COLO668 (cell line): ENCODE results near the gene TBC1D22A.

ENCODE experiments used
- DNase-seq: peaks from one replicate; lab custom pipeline; 2025; ENCODE audit not compliant: unreplicated experiment; lab: John Stamatoyannopoulos, UW

The TBC1D22A gene

DNA sequence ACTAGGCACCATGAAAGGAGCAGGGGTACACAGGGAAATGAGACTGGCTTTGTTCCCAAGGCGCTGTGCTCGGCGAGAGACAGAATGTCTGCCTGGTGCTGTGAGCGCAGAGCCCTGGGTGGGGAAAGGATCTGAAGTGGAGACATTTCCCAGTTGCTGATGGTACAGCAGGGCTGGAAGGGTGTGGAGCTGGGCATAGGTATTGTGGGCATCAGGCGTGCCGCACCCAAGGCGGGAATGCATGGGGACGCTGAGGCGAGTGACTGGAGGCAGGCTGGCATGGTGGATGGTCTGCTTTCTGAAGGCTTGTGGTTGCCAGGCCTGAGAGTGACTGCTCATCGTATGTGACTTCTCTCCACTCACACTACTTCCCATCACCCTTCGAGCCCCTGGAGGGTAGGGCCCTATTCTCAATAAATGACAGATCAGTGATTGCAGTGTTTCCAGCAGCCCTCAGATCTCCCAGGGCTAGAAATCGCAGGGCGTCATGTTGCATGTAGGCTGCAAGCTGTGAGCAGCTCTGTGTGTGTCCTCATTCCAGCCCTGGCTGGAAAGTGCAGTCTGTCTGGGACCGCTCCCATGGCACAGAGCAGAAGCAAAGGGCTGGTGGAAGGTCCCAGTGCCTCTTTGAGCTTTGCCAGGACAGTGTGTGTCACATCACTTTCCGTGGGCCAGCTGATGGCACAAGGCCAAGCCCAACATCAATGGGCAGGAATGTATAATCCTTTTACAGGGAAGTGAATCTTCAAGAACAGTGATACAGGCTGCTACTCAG is 67.7 kb downstream of the TBC1D22A start:
- DNase-seq: peak; percentile 23

DNA sequence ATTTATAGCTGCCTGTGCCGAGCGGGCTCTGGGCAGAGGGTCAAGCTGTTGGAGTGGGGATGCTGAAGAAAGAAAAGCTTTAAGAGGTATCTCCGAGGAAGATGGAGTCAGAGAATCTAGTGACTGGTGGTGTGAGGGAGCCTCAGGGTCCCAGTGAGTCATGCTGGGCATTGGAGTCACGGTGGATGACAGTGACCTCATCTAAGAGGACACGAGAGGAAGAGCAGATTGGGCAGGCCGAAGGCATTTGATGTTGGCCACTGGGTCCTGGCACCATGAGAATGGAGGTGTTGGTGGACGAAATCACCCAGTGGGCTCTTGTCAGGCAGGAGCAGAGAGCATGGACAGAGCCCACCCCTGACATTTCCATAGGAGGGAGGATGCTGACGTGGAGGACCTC is 68.4 kb downstream of the TBC1D22A start:
- no peak for DNase-seq

DNA sequence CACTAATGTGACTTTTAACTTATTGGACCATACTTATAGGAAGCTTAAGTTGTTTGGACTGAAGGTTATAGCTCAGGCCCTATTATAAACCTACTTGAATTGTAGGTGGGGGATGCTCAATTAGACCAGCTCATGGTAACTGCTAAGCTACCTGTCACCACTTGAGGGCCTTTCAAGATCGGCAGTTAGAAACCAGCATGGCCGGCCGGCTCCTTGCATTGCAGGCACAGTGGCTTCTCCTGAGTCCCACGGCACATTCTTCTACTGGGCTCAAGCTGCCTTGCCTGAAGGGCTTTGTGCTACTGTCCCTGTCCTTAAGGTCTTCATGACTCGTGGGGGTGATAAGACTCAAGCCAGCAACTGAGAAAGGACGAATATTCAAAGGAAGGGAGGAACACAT is 70.8 kb downstream of the TBC1D22A start:
- no peak for DNase-seq

DNA sequence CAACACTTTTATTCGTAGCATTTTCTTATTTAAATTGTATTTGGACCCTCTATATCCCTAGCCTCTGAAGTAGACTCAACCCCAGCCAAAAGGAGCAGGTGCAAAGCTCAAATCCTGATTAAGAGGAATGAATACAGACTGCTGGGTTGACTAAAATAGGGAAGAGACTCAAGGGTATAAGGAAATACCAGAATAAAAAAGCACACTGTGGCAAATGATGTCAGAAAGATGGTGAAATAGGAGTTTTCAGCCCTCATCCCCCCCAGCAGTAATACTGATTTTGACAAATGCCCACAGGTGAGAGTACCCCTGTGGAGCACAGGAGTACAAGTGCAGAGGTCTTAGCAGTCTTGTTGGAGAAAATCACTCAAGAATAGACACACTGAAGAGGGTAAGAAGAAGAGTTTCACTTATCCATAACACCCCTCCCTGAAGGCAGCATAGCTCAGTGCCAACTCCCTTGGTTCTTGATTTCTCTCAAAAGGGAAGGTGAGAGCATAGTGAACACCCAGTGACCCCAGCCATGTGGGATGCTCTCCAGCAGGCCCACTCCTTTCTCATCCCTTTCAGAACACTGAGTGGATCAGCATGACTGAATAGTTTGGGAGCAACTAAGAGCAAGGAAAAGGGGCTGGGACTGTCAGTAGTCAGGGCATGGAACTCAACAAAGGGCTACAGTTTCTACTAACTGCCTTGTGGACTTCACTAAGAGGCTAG is 71.7 kb downstream of the TBC1D22A start:
- DNase-seq: no peak

DNA sequence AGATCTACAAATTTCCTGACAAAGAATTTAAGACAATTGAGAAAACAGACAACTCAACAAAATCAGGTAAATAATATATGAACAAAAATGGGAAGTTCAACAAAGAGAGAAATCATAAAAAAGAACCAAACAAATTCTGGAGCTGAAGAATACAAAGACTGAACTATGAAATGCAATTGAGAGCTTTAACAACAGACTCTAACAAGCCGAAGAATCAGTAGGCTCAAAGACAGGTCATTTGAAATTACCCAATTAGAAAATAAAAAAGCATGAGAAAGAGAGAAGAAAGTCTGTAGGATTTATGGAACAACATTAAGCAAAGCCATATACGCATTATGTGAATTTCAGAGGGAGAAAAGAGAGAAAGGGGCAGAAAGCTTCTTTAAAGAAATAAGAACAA is 72.8 kb downstream of the TBC1D22A start:
- DNase-seq: no peak

DNA sequence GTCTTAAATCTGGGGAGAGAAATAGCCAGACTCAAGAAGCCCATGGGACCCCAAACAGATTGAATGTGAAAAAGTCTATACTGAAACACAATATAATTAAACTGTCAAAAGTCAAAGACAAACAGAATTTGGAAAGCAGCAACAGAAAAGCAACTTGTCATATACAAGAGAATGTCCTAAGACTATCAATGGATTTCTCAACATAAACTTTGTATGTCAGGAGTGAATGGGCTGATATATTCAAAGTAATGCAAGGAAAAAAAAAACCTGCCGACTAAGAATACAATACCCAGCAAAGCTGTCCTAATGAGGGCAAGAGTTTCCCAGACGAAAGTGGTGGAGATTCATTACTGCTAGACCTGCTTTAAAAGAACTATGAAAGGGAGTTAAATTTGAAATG is 73.2 kb downstream of the TBC1D22A start:
- no peak for DNase-seq

DNA sequence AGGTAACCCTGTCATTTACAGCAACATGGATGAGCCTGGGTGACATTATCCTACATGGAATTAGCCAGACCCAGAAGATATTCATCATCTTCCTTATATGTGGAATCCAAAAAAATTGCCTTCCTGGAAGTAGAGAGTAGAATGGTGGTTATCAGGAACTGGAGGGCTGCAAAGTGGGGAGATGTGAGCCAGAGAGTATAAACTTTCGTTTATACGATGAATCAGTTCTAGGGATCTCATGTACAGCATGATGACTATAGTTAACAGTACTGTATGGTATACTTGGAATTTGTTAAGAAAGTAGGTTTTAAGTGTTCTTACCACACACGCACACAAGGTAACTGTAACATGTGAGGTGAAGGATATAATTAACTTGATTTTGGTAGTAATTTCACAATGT is 79.1 kb downstream of the TBC1D22A start:
- no peak for DNase-seq

DNA sequence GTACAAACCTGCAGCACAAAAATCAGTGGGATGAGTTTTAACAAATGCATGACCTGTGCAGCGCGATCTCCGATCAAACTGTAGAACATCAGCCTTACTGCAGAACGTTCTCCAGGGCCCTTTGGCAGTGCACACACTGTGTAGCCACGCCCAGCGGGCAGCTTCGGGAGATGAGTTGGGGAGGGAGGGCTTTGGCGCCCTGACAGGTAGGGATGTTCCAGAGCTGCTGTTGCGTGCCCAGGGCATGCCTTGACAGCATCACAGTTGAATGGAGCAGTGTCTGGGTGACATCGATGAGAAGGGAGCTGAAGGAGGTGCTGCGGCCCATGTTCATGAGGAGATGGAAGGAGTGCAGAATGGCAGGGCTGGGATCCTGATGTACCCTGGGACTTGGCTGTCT is 80.2 kb downstream of the TBC1D22A start:
- no peak for DNase-seq

DNA sequence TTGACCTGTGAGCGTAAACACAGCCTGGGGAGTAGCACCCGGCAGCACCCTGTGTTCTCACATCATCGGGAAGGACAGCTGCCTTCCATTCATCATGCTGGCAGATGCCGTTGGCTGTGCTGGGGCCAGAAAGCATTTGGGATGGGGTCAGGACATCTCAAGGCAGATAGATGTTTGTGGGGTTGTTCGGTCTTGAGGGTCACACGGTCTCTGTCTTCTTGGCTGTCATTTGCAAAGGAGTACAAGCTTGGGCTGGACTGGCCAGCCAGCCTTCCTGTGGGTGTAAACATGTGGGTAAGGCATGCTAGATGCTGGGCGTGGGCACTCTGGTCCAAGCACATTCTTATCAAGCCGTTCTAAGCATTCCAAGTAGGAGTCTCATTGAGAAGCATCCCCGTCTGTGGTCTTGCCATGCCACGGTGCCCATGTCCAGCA is 81.4 kb downstream of the TBC1D22A start:
- DNase-seq: no peak

DNA sequence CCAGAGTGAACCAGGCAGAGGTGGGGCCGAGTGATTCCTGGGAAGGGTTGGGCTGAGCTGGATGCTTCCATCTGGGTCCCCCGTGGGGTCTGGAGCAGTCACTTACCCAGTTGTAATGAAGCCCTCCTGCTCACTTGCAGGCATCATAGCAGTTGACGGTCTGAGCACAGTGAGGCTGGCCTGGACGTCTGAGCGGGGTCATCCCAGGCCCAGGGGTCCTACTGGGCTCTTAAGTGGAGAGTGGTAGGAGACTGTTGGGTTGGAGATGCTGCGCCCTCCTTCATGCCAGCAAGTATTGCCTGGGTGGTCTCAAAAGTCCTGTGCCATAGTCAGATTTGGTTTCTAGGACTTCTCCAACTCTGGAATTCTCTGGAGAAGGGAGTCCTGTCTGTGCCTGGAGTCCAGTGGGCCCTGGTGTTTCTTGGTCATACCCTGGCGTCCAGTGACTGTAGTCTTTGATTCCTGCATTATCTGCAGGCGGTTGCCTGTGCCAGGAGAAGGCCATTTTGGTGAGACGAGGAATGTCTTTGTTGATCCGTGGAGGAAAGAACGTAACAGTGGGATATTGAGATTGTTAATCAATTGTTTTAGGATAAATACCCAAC is 82.3 kb downstream of the TBC1D22A start:
- DNase-seq: no peak

DNA sequence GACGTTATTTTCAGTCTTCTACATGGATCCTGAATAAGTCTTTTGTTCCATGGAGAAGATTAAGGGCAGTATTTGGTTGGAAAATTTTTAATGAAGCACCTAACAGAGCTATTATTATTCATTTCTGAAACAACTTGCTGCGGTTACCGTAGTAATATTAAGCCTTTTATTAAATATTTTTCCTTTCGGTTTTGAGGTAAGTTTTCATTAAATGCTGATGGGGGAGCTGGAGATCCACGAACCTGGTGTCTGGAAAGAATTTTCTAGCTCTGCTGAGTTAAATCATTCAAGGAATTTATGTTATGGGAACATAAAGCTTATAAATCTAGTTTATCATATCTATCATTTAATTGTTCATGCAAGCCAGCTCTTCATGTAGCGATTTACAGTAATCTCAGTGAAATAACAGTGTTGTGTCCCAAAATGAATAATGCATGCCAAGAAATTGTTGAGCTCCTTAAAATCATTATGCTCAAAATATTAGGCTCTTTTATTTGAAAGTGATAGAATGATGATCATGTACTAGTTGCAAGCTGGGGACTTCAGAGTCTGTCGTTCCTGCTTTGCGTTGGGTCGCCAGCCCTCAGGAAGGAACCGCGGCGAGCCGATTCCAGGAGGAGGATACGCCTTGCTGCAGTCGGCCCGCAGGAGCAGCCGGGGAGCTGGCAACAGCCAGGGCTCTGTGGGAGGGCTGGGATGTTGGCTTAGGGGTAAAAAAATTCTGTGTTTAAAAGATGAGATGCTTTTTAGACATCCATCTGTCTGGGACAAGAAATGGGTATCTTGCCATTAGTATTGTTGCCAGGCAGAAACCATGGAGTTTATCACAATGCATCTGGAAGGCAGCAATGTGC is 83.1 kb downstream of the TBC1D22A start:
- DNase-seq: no peak

DNA sequence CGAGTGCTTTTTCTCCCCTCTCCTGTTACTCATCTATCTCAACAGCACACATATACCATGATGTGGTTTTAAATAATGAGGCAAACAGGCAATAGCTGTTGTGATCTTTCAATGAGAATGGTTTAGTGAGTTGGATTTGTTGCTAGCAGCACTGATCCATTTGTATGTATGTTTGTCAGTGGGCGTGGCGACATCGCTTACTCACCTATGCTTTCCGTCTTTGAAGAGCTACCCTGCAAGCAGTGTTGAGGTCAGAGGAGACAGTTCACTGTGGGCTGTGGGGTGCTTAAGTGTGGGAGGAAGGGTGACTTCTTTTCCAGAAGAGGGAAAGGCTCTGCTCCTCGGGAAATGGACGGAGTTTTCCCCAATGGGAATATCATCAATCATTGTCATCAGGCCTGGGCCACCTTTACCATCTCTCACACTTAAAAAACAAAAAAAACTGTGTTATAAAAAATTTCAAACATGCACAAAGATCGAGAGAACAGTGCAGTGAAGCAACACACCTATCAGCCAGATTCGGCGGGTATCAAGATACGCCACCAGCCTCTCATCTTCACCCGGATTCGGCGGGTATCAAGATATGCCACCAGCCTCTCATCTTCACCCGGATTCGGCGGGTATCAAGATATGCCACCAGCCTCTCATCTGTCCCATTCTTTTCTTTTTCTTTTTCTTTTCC is 83.8 kb downstream of the TBC1D22A start:
- no peak for DNase-seq

DNA sequence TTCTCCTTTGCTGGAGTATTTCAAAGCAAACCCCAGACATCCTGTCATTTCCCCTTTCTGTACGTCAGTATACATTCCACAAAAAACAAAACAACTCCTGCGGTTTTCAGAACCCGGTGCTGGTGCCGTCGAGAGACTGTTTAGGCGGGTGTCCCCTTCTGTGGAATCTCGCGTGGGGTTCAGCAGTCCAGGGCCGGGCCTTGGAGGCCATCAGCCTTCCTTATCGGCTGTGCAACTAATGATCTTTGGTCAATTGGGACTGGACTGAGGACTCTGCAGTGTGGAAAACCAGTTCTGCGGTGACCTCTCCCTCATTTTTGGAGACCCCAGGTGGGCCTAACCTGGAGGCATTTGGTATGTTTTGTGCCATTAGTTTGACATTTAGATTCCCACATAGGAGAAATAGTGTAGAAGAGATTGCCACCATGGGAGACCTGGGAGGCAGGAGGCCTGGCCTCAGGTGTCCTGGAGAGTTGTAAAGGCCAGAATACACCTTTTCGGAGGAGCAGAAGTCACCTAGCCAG is 84.4 kb downstream of the TBC1D22A start:
- DNase-seq: no peak

DNA sequence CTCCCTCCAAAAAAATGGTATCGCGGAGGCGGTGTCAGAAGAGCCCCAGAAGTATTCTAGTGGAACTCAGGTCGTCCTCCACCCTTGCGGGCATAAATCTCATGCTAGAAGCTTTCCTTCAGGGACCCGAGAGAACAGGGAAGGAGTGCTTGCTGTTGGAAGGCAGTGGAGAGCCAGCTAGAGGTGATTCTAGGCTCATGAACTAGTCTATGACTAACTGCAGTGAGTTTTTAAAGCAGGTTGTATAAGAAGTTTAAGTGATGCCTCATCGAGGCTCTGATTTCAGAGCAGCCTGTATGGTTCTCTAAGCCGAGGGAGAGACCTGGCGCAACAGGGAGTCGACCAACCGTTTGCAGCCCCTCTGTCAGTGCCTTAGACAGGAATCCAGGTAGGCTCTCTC is 85.7 kb downstream of the TBC1D22A start:
- no peak for DNase-seq

DNA sequence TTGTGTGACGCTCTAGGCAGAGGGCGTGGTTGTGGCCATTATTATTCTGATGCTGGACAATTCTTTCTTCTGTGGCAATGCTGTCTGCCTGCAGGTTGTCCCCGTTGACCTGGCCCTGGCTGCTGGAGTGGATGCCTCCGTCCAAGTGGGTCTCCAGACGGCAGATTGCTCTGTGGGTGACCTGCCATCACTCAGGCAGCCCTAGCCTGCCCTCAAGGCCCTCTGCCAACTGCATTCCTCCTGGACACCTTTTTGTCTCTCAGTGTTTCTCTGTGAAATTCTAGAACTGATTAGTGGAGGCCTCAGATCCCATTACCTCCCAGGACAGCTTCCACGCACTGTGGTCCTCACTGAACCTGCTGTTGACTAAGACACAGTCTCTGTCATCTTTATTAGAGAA is 86.7 kb downstream of the TBC1D22A start:
- DNase-seq: no peak

DNA sequence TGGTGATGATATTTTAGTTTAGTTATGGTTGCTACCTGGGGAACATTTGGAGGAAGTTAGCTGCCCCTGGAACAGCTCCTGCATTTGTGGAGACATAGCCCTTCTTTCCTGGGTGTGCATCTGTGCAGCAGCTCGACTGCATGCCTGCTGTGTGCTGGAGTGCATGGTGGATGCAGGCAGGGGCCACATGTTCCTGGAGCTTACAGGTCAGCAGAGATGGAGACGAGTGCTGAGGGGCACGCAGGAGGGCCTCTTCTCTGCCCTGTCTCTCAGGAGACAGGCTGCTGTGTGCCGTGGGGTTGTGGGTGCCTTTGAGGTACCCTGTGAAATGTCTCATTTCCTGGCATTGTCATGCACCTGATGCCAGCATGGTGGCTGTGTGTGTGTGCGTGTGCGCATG is 87.5 kb downstream of the TBC1D22A start:
- DNase-seq: no peak

DNA sequence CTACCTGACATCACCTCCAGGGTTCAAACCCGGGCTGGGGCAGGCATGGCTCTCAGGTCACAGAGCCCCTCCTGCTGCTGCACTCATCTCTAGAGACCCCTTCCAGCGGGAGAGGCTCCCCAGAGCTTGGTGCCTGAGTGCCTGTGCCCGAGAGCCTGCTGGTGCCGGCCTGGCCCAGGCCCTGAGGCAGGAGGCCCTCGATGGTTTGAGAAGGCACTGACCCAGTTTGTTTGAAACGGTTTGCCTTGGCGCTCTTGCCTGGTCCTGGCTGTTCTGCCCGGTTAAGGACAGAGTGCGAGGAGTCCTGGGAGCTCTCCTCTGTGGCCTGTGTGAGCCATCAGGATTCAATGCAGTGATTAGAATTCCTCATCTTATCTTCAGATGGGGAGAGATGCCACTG is 88.9 kb downstream of the TBC1D22A start:
- DNase-seq: no peak

DNA sequence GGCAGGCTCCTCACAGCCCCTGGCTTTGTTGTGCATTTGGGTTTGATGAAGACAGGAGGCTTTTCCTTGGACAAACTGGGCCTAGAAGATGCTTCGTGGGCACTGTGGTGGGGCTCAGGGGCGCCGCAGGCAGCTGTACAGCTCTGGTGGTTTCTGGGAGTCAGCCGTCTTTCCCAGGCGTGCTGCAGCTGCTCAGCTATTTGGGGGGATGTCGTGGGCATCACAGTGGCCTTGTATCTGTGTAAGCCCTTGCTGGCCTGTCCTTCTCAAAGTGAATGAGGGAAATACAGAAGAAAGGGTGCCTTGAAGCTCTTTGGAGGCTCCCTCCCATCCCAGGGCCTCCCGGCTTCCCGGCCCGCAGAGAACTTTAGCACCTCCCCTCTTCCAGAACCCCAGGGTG is 89.5 kb downstream of the TBC1D22A start:
- DNase-seq: no peak

DNA sequence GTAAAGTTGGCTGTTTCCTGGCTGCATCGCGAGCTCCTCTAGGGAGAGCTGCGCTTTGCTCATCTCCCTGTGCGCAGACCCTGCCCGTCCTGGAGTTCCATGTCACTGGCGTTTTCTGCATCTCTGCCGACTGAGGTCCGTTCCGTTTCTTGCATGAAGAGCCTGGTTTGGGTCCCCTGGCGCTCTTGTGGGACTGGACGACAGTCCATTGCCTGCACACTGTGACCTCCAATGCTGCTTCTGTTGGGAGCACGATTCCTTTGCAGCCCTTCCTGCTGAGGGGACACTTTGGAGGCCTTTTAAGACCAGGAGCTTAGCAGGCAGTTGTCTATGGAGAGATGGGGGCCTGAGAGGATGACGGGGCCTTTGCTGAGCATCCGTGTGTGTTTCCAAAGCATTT is 90.3 kb downstream of the TBC1D22A start:
- DNase-seq: no peak

DNA sequence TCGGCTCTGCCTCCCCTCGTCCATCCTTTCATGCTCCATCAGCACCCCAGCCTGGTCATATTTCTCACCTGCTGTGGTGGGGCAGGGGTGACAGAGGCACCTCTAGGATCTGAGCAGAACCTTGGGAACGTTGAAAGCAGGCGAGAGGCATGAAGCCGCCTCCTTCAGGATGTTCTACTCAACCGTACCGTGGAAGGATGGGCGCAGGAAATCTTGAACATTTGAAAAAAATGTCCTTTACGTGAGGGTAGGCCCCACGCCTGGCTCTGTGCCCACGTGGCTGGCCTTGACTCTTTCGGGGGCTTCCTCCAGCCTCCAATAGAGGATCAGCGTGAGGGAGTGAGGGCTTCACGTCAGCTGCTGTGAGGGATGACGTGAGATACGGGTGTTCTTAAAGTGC is 90.7 kb downstream of the TBC1D22A start:
- DNase-seq: no peak
